ENCODE measurements around the gene KDM5D. TPM values are rescaled to one million over a fixed set of nuclear protein-coding genes. Genes with fewer than 3 reads are reported as not detected.

The KDM5D gene
- total RNA-seq, 1 experiment from 2014 or later, result not detected

DNA sequence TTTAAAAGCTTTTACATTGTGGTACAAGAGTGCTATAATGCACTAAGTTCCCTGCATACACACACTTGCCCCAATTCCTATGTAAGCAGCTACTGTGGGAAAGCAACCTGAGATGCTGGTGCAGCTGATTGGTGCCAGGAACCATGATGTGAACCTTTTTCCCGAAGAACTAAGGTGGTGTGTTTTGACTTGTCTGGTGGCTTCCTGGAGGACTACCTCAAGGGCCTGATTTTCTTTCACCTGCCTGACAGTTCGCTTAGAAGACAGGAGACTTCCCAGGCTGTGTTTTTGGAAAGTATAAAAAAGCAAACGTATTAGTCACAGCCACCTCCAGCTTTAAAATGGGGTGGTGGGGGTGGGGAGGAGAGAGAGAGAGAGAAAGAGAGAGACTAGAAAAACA, 27.4 kb downstream of the KDM5D start:
- CTCF ChIA-PET, result no interaction called here
- BruUV-seq (replicated peaks), result no TSS peak
- TF ChIP-seq EZH2phosphoT487 (IDR thresholded peaks at IDR 0.05; ENCODE audit: borderline replicate concordance, low read length) (no peak), EZH2 (IDR thresholded peaks at IDR 0.05; ENCODE audit: low read length, unreplicated experiment) (no peak)
- TF ChIP-seq, protein P1, sequence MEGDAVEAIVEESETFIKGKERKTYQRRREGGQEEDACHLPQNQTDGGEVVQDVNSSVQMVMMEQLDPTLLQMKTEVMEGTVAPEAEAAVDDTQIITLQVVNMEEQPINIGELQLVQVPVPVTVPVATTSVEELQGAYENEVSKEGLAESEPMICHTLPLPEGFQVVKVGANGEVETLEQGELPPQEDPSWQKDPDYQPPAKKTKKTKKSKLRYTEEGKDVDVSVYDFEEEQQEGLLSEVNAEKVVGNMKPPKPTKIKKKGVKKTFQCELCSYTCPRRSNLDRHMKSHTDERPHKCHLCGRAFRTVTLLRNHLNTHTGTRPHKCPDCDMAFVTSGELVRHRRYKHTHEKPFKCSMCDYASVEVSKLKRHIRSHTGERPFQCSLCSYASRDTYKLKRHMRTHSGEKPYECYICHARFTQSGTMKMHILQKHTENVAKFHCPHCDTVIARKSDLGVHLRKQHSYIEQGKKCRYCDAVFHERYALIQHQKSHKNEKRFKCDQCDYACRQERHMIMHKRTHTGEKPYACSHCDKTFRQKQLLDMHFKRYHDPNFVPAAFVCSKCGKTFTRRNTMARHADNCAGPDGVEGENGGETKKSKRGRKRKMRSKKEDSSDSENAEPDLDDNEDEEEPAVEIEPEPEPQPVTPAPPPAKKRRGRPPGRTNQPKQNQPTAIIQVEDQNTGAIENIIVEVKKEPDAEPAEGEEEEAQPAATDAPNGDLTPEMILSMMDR (conservative IDR thresholded peaks at IDR 0.05; ENCODE audit: low read depth, low read length), result no peak
- no peak for ATAC-seq
- Histone ChIP-seq H3K9ac (ENCODE audit: low read length) (no peak overlapping the region), H3K9me3 (ENCODE audit: low read length) (no peaks in the 10 kb centered on the region), H4K20me1 (ENCODE audit: low read length) (no peaks in the 10 kb centered on the region), H3K4me3 (ENCODE audit: low read length) (no peak overlapping the region), H3K9me2 (replicated peaks; ENCODE audit: low read length) (no peaks in the 10 kb centered on the region), H2AFZ (ENCODE audit: low read length) (no peak overlapping the region), H3K79me2 (ENCODE audit: low read length) (no peaks in the 10 kb centered on the region), H3K27me3 (ENCODE audit: low read length) (no peaks in the 10 kb centered on the region), H3K4me1 (ENCODE audit: insufficient read depth, low read length) (no peaks in the 10 kb centered on the region), H3K36me3 (ENCODE audit: low read depth, low read length) (no peaks in the 10 kb centered on the region), H3F3A (ENCODE audit: low read length, unreplicated experiment) (no peaks in the 10 kb centered on the region), H3K27ac (ENCODE audit: low read length) (no peak overlapping the region), H3K4me2 (ENCODE audit: low read length) (no peak overlapping the region)
- DNase-seq, result no peak
- POLR2A ChIA-PET (ENCODE audit: unreplicated experiment), result no interaction called here
- intact Hi-C loops (cut with micrococcal nuclease), result no loop called here

- no peaks in the 10 kb centered on the region for H3K79me2 ChIP-seq (ENCODE audit: low read length)
- DNase-seq (no peak), ATAC-seq (no peak)
- no peak overlapping the region for H3K4me3 ChIP-seq (ENCODE audit: low read length)
- H3F3A ChIP-seq (ENCODE audit: low read length, unreplicated experiment), result no peaks in the 10 kb centered on the region
- H3K9ac ChIP-seq (ENCODE audit: low read length), result no peak overlapping the region
- POLR2A ChIA-PET (ENCODE audit: unreplicated experiment), result no interaction called here
- BruUV-seq (replicated peaks), result no TSS peak
- no peak overlapping the region for H3K27ac ChIP-seq (ENCODE audit: low read length)
- no peak overlapping the region for H2AFZ ChIP-seq (ENCODE audit: low read length)
- H3K4me2 ChIP-seq (ENCODE audit: low read length), result no peak overlapping the region
- H3K9me2 ChIP-seq (replicated peaks; ENCODE audit: low read length), result no peaks in the 10 kb centered on the region
- no peaks in the 10 kb centered on the region for H3K36me3 ChIP-seq (ENCODE audit: low read depth, low read length)
- intact Hi-C loops (cut with micrococcal nuclease), result no loop called here
- no peaks in the 10 kb centered on the region for H4K20me1 ChIP-seq (ENCODE audit: low read length)
- TF ChIP-seq EZH2 (IDR thresholded peaks at IDR 0.05; ENCODE audit: low read length, unreplicated experiment), result no peak
- TF ChIP-seq EZH2phosphoT487 (IDR thresholded peaks at IDR 0.05; ENCODE audit: borderline replicate concordance, low read length), result no peak
- TF ChIP-seq, protein P1 (conservative IDR thresholded peaks at IDR 0.05; ENCODE audit: low read depth, low read length), result no peak
- H3K9me3 ChIP-seq (ENCODE audit: low read length), result no peaks in the 10 kb centered on the region
- no peaks in the 10 kb centered on the region for H3K27me3 ChIP-seq (ENCODE audit: low read length)
- H3K4me1 ChIP-seq (ENCODE audit: insufficient read depth, low read length), result no peaks in the 10 kb centered on the region
- CTCF ChIA-PET, result no interaction called here
Observed at GRCh38 chrY:19715226-19715625, 29.3 kb downstream of the KDM5D start.

- H3K9me2 ChIP-seq (replicated peaks; ENCODE audit: low read length), result no peaks in the 10 kb centered on the region
- BruUV-seq (replicated peaks), result no TSS peak
- TF ChIP-seq, protein P1 (conservative IDR thresholded peaks at IDR 0.05; ENCODE audit: low read depth, low read length), result no peak
- TF ChIP-seq EZH2phosphoT487 (IDR thresholded peaks at IDR 0.05; ENCODE audit: borderline replicate concordance, low read length), result no peak
- no peak for TF ChIP-seq EZH2 (IDR thresholded peaks at IDR 0.05; ENCODE audit: low read length, unreplicated experiment)
- no peak overlapping the region for H3K4me2 ChIP-seq (ENCODE audit: low read length)
- no peak overlapping the region for H3K4me3 ChIP-seq (ENCODE audit: low read length)
- no peaks in the 10 kb centered on the region for H4K20me1 ChIP-seq (ENCODE audit: low read length)
- DNase-seq, result no peak
- no peaks in the 10 kb centered on the region for H3K9me3 ChIP-seq (ENCODE audit: low read length)
- no peaks in the 10 kb centered on the region for H3K36me3 ChIP-seq (ENCODE audit: low read depth, low read length)
- no peaks in the 10 kb centered on the region for H3F3A ChIP-seq (ENCODE audit: low read length, unreplicated experiment)
- no peak for ATAC-seq
- ChIA-PET POLR2A (ENCODE audit: unreplicated experiment) (no interaction called here), CTCF (no interaction called here)
- no peak overlapping the region for H3K27ac ChIP-seq (ENCODE audit: low read length)
- H3K79me2 ChIP-seq (ENCODE audit: low read length), result no peaks in the 10 kb centered on the region
- H3K9ac ChIP-seq (ENCODE audit: low read length), result no peak overlapping the region
- H2AFZ ChIP-seq (ENCODE audit: low read length), result no peak overlapping the region
- intact Hi-C loops (cut with micrococcal nuclease), result no loop called here
- no peaks in the 10 kb centered on the region for H3K27me3 ChIP-seq (ENCODE audit: low read length)
- no peaks in the 10 kb centered on the region for H3K4me1 ChIP-seq (ENCODE audit: insufficient read depth, low read length)
Observed at GRCh38 chrY:19713430-19713829, 31.1 kb downstream of the KDM5D start.

All from PC-3 (cell line).